ENCODE data around the gene ACTG2. TPM values are rescaled to one million over a fixed set of nuclear protein-coding genes. Genes with fewer than 3 reads are reported as not detected.
"Not testable (repeated sequence)": the region's sequence is repeated elsewhere in the genome, so short reads cannot be mapped to it uniquely, and the experiment has no call there.

Gene ACTG2
- total RNA-seq, 4 donors from 2014 or later = 171 to 1,273 (median 578) TPM

DNA sequence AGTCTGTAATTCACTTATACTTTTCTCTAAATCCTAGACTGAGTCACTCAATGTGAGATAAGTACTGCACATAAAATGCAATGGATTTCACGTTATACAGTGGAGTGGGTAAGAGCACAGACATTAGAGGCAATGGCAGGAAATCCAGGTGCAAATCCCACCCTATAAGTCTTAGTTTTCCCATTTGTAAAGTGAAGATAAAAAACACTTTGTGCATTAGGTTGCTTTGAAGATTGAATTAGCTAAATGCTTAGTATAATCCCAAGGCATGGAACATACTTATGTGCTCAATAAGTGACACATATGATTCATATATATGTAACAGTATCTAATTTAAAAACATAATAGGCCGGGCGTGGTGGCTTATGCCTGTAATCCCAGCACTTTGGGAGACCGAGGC, 10.5 kb downstream of the ACTG2 start:
- H3K9me3 ChIP-seq = no peaks in the 10 kb centered on the region
- H3K27me3 ChIP-seq = no peaks in the 10 kb centered on the region
- no peaks in the 10 kb centered on the region for H3K4me1 ChIP-seq
- intact Hi-C loops (cut with DNase I; ENCODE audit: low total_unique reads) = no loop called here
- TF ChIP-seq POLR2A (IDR thresholded peaks at IDR 0.05) = no peak
- TF ChIP-seq, protein P1, sequence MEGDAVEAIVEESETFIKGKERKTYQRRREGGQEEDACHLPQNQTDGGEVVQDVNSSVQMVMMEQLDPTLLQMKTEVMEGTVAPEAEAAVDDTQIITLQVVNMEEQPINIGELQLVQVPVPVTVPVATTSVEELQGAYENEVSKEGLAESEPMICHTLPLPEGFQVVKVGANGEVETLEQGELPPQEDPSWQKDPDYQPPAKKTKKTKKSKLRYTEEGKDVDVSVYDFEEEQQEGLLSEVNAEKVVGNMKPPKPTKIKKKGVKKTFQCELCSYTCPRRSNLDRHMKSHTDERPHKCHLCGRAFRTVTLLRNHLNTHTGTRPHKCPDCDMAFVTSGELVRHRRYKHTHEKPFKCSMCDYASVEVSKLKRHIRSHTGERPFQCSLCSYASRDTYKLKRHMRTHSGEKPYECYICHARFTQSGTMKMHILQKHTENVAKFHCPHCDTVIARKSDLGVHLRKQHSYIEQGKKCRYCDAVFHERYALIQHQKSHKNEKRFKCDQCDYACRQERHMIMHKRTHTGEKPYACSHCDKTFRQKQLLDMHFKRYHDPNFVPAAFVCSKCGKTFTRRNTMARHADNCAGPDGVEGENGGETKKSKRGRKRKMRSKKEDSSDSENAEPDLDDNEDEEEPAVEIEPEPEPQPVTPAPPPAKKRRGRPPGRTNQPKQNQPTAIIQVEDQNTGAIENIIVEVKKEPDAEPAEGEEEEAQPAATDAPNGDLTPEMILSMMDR (IDR thresholded peaks at IDR 0.05) = no peak
- no peaks in the 10 kb centered on the region for H3K36me3 ChIP-seq
- no peak overlapping the region for H3K4me3 ChIP-seq
- no peak for DNase-seq
- H3K27ac ChIP-seq = peak overlapping the region in 1 of 2 donors; percentile 40

DNA sequence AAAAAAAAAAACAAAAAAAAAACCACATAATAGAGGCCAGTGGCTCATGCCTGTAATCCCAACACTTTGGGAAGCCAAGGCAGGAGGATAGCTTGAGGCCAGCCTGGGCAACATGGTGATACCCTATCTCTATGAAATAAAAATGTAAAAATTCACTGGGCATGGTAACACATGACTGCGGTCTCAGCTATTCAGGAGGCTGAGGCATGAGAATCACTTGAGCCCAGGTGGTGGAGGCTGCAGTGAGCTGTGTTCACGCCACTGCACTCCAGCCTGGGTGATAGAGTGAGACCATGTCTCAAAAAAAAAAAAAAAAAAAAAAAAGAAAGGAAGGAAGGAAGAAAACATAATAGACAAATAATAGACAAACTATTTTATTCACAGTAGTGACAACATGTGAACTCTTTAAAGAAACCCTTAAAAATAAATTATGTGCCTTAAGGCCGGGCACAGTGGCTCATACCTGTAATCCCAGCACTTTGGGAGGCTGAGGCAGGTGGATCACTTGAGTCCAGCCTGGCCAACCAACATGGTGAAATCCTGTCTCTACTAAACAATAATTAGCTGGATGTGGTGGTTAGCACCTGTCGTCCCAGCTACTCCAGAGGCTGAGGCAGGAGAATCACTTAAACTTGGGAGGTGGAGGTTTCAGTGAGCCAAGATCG, 11.3 kb downstream of the ACTG2 start:
- H3K27me3 ChIP-seq; H3K36me3 ChIP-seq; H3K4me3 ChIP-seq; H3K4me1 ChIP-seq; DNase-seq; intact Hi-C loops (cut with DNase I; ENCODE audit: low total_unique reads); H3K27ac ChIP-seq; H3K9me3 ChIP-seq: not testable (repeated sequence)

DNA sequence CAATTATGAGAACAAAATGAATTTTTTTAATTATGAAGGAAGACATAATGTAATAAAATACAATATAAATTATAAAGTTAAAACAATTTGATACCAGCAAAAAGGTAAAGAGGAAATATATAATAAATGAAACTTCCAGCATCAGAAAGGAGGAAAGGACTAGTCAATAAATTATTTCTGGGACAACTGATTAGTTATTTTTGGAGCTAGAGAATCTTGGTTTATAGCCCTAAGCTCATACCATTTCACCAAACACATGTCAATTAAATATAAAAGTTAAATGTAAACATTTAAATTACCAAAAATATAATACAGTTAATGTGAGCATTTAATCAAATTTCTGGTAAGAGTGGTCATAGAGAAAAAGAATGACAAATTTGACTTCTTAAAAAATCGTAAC, 12.1 kb downstream of the ACTG2 start:
- DNase-seq = no peak
- no peaks in the 10 kb centered on the region for H3K36me3 ChIP-seq
- no peaks in the 10 kb centered on the region for H3K4me1 ChIP-seq
- peak overlapping the region in 1 of 2 donors; percentile 5 for H3K27ac ChIP-seq
- H3K27me3 ChIP-seq = no peaks in the 10 kb centered on the region
- no peak for TF ChIP-seq POLR2A (IDR thresholded peaks at IDR 0.05)
- TF ChIP-seq, protein P1 (IDR thresholded peaks at IDR 0.05) = no peak
- intact Hi-C loops (cut with DNase I; ENCODE audit: low total_unique reads) = no loop called here
- H3K4me3 ChIP-seq = no peak overlapping the region
- H3K9me3 ChIP-seq = no peaks in the 10 kb centered on the region

DNA sequence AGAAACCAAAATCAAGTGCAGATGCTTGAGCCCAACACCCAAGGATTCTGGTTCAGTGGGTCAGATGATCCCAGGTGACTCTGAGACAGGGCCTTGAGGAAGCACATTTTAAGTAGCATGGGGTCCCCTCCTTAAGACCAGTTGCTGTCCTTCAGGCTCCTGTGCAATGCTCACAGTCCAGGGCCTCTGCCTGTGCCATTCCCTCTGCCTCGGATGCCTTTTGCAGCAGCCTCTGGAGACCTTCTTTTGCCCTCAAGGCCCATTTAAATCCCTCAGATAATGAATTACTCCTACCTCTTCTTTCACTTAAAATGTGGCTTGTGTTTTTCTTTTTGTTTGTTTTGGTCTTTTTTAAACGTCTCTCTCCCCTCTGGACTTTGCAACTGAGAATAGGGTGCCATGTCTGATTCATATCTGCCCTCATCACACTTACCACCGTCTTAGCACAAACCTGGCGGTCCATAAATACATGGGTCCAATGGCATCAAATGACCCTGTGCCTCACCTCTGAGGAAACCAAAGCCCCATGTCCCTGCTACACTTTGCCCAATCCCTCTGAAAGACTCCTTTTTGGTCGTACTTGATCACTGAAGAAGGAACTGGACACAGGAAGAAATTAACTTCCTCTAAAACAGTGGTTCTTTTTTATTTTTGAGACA, 14.2 kb downstream of the ACTG2 start:
- Histone ChIP-seq H3K4me3 (no peak overlapping the region), H3K27me3 (no peaks in the 10 kb centered on the region), H3K27ac (peak overlapping the region; percentile 33 to 43), H3K36me3 (no peaks in the 10 kb centered on the region), H3K4me1 (no peaks in the 10 kb centered on the region), H3K9me3 (no peaks in the 10 kb centered on the region)
- DNase-seq = no peak
- no peak for TF ChIP-seq POLR2A (IDR thresholded peaks at IDR 0.05)
- TF ChIP-seq, protein P1 (IDR thresholded peaks at IDR 0.05) = no peak
- intact Hi-C loops (cut with DNase I; ENCODE audit: low total_unique reads) = no loop called here

DNA sequence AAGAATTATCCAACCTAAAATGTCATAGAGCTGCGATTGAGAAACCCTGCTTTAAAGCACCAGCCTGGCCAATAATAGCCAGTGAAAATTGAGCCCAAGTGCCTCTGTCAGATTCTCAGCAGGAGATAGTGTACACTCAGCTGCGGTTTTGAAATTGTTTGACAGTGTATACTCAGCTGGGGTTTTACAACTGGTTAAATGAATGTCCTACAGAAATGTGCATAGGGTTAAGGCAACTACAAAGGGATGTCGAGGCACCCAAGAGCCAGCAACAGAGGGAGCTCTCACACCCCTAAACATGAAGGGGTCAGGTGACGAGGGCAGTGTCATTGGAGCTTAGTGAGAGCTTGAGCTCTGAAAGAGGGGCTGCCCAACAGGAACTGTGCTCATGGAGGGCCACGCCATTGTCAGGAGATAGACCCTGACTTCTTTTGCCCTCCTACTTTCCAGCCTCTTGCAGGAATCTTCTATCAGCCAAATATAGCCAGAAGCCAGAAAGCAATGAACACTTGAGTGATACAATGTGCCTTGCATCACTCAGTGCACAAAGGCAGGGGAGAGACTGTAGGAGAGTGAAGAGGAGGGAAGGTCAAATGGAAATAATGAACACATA, 15.1 kb downstream of the ACTG2 start:
- H3K27ac ChIP-seq = peak overlapping the region in 1 of 2 donors; percentile 43

More for the DNA sequence above, 15.1 kb downstream of the ACTG2 start:
- Histone ChIP-seq H3K4me1 (no peaks in the 10 kb centered on the region), H3K4me3 (no peak overlapping the region), H3K9me3 (no peaks in the 10 kb centered on the region), H3K36me3 (no peaks in the 10 kb centered on the region), H3K27me3 (no peaks in the 10 kb centered on the region)
- TF ChIP-seq, protein P1 (IDR thresholded peaks at IDR 0.05) = no peak
- no peak for TF ChIP-seq POLR2A (IDR thresholded peaks at IDR 0.05)
- DNase-seq = no peak
- intact Hi-C loops (cut with DNase I; ENCODE audit: low total_unique reads) = no loop called here

Measured in uterus (tissue), 4 donors.